Transverse colon (tissue), 4 donors: ENCODE measurements around the gene RINL.
"Not testable (repeated sequence)": the region's sequence is repeated elsewhere in the genome, so short reads cannot be mapped to it uniquely, and the experiment has no call there.

ENCODE experiments used
- CTCF ChIP-seq, 5 experiments: fragments of 200-600 bp in 3 of 5; fragments of 450-650 bp in 2 of 5; sonication (generic) in 3 of 5; IDR thresholded peaks; 1 replicate in 2 of 5; 2 replicates in 3 of 5; pipeline ENCODE4 v1.5.1; 2016 to 2017; ENCODE audit warnings: antibody characterized with exemption in 5 of 5, inconsistent platforms in 3 of 5, mild to moderate bottlenecking in 2 of 5, moderate library complexity in 1 of 5
- EP300 ChIP-seq: sonication (generic); formaldehyde crosslinking; IDR thresholded peaks from one replicate; pipeline ENCODE4 v1.6.1; 2017; ENCODE audit warnings: antibody characterized with exemption, low read depth
- POLR2A ChIP-seq: fragments of 450-650 bp; IDR thresholded peaks from one replicate; pipeline ENCODE4 v1.6.1; 2016; ENCODE audit warnings: antibody characterized with exemption, mild to moderate bottlenecking, moderate library complexity
- POLR2AphosphoS5 ChIP-seq, 3 donors: sonication (generic); formaldehyde crosslinking; IDR thresholded peaks; one replicate each; pipeline ENCODE4 v1.6.1; 2016; ENCODE audit warnings: antibody characterized with exemption in 3 of 3

GRCh38 chr19:38829203-38829602 lies 48.9 kb downstream of the RINL start:
- TF ChIP-seq POLR2A; CTCF (IDR thresholded peaks at IDR 0.05); POLR2AphosphoS5 (IDR thresholded peaks at IDR 0.05); EP300: not testable (repeated sequence)
